Measurements from ENCODE around the gene TMEM168.
"Not testable (repeated sequence)": the region's sequence is repeated elsewhere in the genome, so short reads cannot be mapped to it uniquely, and the experiment has no call there.

The TMEM168 gene

GRCh38 chr7:112781110-112781509 lies 9.1 kb downstream of the TMEM168 start:
- DNase-seq = no peak

- no peak for DNase-seq
Observed at GRCh38 chr7:112779667-112780066, 10.5 kb downstream of the TMEM168 start.

- no peak for DNase-seq
Observed at GRCh38 chr7:112777406-112777805, 12.8 kb downstream of the TMEM168 start.

GRCh38 chr7:112771166-112771565 lies 19.0 kb downstream of the TMEM168 start:
- no peak for DNase-seq

- DNase-seq = no peak
Observed at GRCh38 chr7:112770051-112770450, 20.1 kb downstream of the TMEM168 start.

- DNase-seq = no peak
Observed at GRCh38 chr7:112765105-112765504, 25.1 kb downstream of the TMEM168 start.

GRCh38 chr7:112763996-112764395 lies 26.2 kb downstream of the TMEM168 start:
- DNase-seq = no peak

GRCh38 chr7:112763298-112763697 lies 26.9 kb downstream of the TMEM168 start:
- no peak for DNase-seq

GRCh38 chr7:112759905-112760304 lies 30.3 kb downstream of the TMEM168 start:
- no peak for DNase-seq

- no peak for DNase-seq
Observed at GRCh38 chr7:112757337-112757736, 32.9 kb downstream of the TMEM168 start.

- DNase-seq = no peak
Observed at GRCh38 chr7:112753298-112753697, 36.9 kb downstream of the TMEM168 start.

GRCh38 chr7:112752576-112752975 lies 37.6 kb downstream of the TMEM168 start:
- no peak for DNase-seq

- no peak for DNase-seq
Observed at GRCh38 chr7:112749775-112750174, 40.4 kb downstream of the TMEM168 start.

GRCh38 chr7:112748381-112748780 lies 41.8 kb downstream of the TMEM168 start:
- no peak for DNase-seq

GRCh38 chr7:112745635-112746034 lies 44.6 kb downstream of the TMEM168 start:
- no peak for DNase-seq

GRCh38 chr7:112744818-112745217 lies 45.4 kb downstream of the TMEM168 start:
- DNase-seq = no peak

GRCh38 chr7:112743811-112744210 lies 46.4 kb downstream of the TMEM168 start:
- no peak for DNase-seq

GRCh38 chr7:112740667-112741066 lies 49.5 kb downstream of the TMEM168 start:
- DNase-seq = no peak

GRCh38 chr7:112739436-112740180 lies 50.6 kb downstream of the TMEM168 start:
- no peak for DNase-seq

GRCh38 chr7:112735261-112735660 lies 54.9 kb downstream of the TMEM168 start:
- no peak for DNase-seq

- not testable (repeated sequence) for DNase-seq
Observed at GRCh38 chr7:112731324-112731723, 58.9 kb downstream of the TMEM168 start.

- DNase-seq = no peak
Observed at GRCh38 chr7:112726076-112726475, 64.1 kb downstream of the TMEM168 start.

GRCh38 chr7:112723416-112723815 lies 66.8 kb downstream of the TMEM168 start:
- DNase-seq = no peak

- no peak for DNase-seq
Observed at GRCh38 chr7:112721366-112721765, 68.8 kb downstream of the TMEM168 start.

- no peak for DNase-seq
Observed at GRCh38 chr7:112715525-112715924, 74.7 kb downstream of the TMEM168 start.
